Activated CD8-positive, alpha-beta memory T cell treated with anti-CD3 and anti-CD28 coated beads for 1 hour (primary cell): ENCODE measurements around the gene SLC12A4.
A peak's percentile ranks its signal among the peaks of the same experiment; 100 is the strongest.
"Not testable (repeated sequence)": the region's sequence is repeated elsewhere in the genome, so short reads cannot be mapped to it uniquely, and the experiment has no call there.

Experiments used
- DNase-seq, 2 donors: peaks; one replicate each; pipeline ENCODE4 v3.0.0-alpha.2; 2020; ENCODE audit warnings: low read depth in 1 of 2; ENCODE audit errors: extremely low read depth in 1 of 2

Gene SLC12A4

DNA sequence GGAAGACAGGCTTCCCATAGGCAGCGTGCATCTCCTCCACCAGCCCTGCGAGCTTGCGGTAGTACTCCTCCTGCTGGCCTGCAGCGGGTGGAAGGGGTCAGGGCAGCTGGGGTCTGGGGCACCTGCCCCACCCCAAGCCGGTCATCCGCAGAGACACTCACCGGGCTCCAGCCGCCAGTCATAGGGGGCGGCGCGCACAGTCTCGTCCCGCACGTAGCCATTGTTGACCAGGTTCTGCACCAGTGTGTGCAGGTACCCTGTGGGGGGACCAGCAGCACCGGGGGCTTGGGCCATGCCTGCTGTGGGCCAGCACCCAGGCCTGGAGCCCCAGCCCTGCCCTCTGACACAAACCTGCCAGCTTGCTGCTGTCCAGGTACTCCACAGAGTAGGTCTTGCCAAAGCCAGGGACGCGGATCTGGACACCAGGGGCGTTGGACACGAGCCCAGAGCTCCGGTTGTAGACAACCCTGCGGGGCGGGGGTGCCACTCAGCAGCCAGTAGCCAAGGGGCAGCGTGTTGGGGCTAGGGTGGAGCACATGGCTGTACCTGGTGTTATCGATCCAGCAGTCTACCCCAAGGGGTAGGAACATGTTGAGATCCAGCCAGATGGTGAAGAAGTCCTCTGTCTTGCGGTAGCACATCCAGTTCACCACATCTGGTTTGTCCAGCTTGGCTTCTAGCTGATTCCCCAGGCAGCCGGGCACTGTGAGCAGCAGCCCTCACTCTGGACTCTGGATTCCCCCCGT, 25.8 kb downstream of the SLC12A4 start:
- no peak for DNase-seq

GRCh38 chr16:67942200-67942509, 26.3 kb downstream of the SLC12A4 start:
- no peak for DNase-seq

- no peak for DNase-seq
These were observed 26.8 kb downstream of the SLC12A4 start for GRCh38 chr16:67941469-67942199.

DNA sequence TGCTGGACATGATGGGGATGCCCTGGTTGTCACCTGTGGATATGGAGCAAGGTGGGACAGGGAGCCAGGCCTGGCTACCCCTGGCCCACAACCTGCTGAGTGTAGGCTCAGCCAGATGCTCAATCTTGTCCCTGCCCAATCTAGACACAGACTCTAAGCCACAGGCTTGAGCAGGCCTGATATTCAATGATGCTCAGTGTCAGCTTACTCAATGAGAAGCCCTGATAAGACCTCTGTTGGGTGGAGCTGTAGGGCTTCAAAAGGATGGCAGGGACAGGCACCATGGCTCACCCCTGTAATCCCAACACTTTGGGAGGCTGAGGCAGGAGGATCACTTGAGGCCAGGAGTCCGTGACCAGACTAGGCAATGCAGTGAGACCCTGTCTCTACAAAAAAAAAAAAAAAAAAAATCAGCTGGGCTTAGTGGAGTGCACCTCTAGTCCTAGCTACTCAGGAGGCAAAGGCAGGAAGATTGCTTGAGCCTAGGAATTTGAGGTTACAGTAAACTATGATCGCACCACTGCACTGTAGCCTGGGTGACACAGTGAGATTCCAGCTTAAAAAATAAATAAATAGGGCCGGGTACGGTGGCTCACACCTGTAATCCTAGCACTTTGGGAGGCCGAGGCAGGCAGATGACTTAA, 27.9 kb downstream of the SLC12A4 start:
- no peak for DNase-seq

- no peak for DNase-seq
These were observed 28.7 kb downstream of the SLC12A4 start for GRCh38 chr16:67939507-67940445.

DNA sequence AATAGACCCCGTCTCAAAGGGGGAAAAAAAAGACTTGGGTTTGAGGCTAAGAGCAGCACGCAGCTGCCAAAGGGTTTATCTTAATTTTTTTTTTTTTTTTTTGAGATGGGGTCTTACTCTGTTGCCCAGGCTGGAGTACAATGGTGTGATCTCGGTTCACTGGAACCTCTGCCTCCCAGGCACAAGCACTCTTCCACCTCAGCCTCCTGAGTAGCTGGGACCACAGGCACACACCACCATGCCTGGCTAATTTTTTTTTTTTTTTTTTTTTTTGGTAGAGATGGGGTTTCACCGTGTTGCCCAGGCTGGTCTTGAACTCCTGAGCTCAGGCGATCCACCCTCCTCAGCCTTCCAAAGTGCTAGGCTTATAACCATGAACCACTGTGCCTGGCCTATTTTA, 30.7 kb downstream of the SLC12A4 start:
- DNase-seq, result not testable (repeated sequence)

- DNase-seq, result peak in 1 of 2 donors; percentile 49
These were observed 31.4 kb downstream of the SLC12A4 start for GRCh38 chr16:67936880-67937605.

GRCh38 chr16:67936124-67936879, 32.1 kb downstream of the SLC12A4 start, which contains the start of gene PSMB10:
Gene PSMB10, minus strand, starts transcription at chr16:67936850. Its CDS starts 101 bp downstream, at chr16:67936749.
- peak; percentile 10 to 21 for DNase-seq

DNA sequence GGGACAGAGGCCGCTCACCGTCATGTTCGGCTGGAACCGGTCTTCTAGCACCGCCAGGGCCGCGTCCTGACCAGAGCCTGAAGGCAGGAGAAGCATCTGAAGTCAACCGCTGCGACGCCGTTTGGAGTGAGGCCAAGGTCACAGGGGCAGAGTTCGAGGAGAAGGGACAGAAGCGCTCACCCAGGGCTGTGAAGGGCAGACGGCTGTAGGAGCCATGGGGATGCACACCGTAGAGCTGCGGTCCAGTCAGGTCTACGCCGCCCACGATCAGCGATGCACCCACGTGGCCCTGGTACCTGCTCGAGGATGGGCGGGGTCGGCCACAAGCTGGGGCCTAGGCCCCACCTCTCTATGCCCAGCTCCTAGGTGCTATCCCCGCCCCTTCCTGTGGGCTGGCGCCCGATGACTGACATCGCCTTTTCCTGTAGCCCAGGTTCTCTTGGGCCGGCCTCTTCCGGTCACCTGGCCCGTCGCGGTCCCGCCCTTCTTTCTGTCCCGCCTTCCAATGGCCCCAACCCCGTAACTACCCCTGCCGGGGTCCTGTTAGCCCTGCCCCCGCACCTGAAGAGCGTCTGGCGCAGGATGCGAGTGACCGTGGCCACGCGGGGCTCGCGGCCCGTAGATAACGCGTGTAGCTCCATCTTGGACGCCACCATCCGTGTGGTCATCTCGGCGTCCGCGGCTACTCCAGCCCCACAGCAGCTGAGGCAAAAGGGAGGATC, 32.9 kb downstream of the SLC12A4 start:
- DNase-seq, result peak; percentile 82 to 84

- no peak for DNase-seq
These were observed 33.4 kb downstream of the SLC12A4 start for GRCh38 chr16:67935101-67935401.

GRCh38 chr16:67934306-67935100, 33.9 kb downstream of the SLC12A4 start:
- DNase-seq, result no peak

DNA sequence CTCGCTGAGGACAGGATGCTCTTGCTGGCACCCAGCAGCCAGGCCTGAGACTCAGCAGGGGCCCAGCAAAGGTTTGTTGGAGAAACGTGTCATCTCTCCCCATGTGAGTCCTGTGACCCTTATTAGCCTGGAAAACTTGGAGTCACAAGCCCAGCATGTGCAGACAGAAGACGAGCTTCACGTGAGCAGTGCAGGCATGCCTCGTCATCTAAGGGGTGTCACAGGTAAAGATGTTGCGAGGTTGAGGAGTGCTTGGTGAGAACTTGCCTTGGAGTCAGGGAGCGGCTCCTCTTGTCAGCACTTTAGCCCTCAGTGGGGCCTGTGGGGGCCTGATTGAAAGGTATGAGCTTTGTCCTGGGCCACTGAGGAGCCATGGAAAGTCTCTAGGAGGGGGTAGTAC, 34.6 kb downstream of the SLC12A4 start:
- no peak for DNase-seq

DNA sequence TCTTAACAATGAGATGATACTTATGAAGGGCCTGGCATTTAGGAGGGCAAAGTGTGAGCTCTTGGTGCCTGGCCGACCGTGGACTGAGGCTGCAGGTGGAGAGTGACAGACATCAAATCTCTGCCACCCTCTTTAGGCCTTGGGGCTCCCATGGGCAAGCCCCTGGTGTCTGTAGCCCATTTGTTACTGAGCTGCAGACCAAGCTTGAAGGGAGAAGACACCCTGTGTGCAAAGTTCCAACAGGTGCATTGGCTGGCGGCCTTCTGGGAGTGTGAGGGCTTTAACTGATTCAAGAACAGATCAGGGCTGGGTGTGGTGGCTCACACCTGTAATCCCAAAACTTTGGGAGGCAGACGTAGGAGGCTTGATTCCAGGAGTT, 36.0 kb downstream of the SLC12A4 start:
- DNase-seq, result no peak

- DNase-seq, result no peak
These were observed 36.5 kb downstream of the SLC12A4 start, which contains the start of gene CTRL for GRCh38 chr16:67931712-67932461. Gene CTRL, minus strand, starts transcription at chr16:67931862. Its CDS starts 10 bp downstream, at chr16:67931852.

GRCh38 chr16:67930678-67931211, 37.7 kb downstream of the SLC12A4 start:
- DNase-seq, result no peak

- DNase-seq, result no peak
These were observed 38.2 kb downstream of the SLC12A4 start for GRCh38 chr16:67930191-67930590.
